Activated T-cell treated with anti-CD3 and anti-CD28 coated beads for 48 hours (primary cell): Measurements from ENCODE around the gene DDX50.
"Not testable (repeated sequence)": the region's sequence is repeated elsewhere in the genome, so short reads cannot be mapped to it uniquely, and the experiment has no call there.

ENCODE experiments used
- DNase-seq: peaks from one replicate; pipeline ENCODE4 v3.0.0-alpha.2; 2020; ENCODE audit warnings: low read depth

Gene DDX50

DNA sequence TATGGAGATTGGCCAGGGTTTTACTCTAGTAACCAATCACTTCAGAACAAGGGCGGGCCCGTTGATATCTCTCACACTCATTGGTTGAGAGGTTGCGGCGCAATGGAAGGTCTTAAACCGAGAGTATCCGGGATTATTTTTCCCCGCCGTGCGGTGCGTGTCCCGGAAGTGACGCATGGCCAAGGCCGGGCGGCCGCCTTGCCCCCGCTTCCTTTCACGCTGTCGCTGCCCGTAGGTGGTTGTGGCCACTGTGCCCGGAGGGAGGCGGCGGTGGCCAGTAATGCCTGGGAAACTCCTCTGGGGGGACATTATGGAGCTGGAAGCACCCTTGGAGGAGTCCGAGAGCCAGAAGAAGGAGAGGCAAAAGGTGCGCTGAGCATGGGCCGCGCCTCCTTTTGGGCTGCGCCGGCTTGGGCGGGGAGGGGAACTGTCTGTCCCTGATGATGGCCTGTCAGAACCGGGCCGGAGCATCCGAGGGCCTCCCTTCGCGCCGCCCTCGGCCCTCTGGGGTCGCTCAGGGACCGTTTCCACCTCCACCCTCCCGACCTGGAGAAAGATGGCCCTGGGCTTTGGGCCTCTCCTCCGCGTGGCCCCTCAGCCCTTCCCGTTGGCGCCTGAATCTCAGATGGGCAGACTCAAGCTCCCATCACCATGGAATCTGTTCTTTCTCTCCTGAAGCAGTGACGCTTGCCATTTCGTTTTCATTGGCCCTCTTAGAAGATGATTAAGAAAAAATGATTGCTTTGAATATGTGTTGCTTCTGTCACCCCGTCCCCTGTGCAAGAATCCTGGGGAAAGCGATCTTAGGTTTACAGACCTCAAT lies at the start of gene DDX50:
Gene DDX50, plus strand, starts transcription at position 211 of the 823 bp plus-strand sequence. Its CDS starts 70 bp downstream, at position 281.
- peak; percentile 94 for DNase-seq

DNA sequence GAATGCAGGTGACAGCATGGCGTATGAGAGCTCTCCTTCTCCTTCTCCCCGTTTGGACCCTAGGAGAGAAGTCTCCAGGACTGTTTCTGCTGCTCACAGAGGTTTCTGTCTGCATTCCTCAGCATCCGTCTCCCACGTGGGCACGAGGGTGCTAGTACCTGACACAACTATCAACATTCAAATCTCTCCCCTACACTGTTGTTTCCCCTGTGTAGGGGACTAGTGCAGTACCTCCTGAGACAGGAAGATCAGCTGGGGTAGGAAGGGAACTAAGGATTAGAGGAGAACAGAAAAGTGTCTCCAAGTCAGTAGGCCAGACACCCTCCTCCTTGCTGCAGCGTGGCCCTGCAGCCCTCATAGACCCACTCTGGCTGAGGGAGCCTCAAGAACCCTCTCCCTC lies 44.8 kb upstream of the DDX50 start:
- DNase-seq: no peak

- DNase-seq: no peak
These were observed 44.1 kb upstream of the DDX50 start for GRCh38 chr10:68857005-68857404.

- DNase-seq: no peak
These were observed 39.9 kb upstream of the DDX50 start for GRCh38 chr10:68861253-68861652.

- no peak for DNase-seq
These were observed 36.5 kb upstream of the DDX50 start for GRCh38 chr10:68864611-68865010.

DNA sequence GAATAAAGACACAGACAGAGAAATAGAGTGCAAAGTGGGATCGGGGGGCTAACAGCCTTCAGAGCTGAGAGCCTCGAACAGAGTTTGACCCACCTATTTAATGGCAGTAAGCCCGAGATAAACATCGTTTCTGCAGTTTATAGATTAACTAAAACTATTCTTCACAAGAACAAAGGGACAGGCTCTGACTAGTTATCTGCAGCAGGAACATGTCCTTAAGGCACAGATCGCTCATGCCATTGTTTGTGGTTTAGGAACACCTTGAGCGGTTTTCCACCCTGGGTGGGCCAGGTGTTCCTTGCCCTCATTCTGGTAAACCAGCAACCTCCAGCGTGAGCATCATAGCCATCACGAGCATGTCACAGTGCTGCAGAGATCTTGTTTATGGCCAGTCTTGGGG lies 32.9 kb upstream of the DDX50 start:
- not testable (repeated sequence) for DNase-seq

DNA sequence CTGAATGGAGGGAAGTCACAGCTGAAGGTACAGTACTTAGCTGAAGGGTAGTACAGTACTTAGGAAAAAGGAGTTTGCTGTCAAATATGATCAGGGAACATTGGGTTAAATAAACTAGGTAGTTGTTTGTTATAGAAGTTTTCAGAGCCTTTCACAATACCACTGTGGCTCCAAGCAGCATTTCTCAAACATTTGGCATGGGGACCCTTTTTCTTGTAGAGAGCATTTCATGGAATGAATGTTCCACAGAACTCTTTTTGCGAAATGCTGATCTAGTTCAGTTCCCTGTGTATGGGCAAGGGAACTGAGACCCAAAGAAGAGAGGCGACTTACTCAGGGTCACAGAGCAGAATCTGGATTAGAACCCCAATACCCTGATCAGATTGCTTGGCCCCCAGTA lies 31.5 kb upstream of the DDX50 start:
- no peak for DNase-seq

DNA sequence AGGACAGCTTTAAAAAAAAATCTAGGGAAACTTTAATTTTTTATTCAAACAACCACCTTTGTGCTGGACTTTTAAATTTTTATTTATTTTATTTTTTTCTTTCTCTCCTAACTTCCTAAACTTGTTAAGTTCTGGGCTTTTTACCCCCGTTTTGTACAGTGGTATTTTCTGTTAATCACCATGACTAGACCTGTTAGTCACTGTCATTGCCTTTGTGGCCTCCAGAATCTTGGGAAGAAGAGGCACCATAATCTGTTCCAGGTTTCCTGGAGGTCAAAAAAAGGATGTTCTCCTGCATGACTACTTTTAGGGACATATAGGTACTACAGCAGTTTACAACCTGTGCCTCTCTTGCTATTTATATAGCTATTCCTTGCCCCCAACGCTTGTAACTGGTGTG lies 31.1 kb upstream of the DDX50 start:
- no peak for DNase-seq

DNA sequence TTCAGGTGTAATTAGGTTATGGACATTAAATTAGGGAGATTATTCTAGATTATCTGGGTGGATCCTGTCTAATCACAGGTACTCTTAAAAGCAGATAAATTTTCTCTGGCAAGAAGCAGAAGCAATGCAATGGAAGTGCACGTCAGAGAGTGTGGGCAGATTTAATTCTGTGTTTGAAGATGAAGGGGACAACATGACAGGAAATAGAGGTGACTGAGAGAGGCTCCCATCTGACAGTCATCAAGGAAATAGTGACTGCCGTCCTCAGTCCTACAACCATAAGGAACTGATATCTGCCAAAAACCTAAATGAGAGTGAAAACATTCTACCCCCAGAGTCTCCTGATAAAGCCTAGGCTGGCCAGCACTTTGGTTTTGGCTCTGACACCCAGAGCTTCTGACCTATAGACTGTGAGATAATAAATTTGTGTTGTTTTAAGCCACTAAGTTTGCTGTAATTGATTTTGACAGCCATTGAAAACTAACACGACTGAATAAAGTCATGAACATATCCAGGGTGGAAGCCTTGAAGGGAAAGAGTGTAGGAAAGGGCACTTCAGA lies 30.5 kb upstream of the DDX50 start:
- DNase-seq: no peak

GRCh38 chr10:68871105-68871711 lies 29.9 kb upstream of the DDX50 start:
- no peak for DNase-seq

DNA sequence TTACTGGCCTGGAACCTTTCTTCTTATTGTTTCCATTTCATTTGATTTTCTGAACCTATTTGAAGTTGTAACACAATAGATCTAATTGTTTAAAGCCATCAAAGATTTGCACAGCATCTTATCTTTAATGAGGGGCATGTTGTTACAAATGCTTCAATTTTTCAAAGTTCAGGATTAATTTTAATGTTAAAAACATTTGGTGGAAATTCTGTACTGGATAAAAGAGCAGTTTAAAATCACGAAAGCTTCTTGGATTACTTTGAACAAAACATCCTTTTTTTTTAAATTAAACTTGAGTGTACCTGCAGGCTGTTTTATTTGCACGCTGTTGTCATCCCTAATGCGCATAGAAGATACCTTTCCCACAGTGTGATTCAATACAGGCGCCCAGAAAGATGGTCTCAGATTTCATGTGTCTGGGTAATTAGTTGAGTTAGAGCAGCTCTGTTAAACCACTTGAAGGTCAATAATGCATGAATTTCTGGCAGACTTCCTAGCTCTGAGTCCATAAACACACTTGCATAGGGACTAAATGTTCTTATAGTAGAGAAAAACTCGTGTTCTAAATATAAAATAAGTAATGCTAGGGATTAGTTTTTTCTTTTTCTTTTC lies 29.3 kb upstream of the DDX50 start:
- DNase-seq: no peak

- DNase-seq: no peak
These were observed 24.6 kb upstream of the DDX50 start for GRCh38 chr10:68876246-68877138.

GRCh38 chr10:68877482-68878110 lies 23.5 kb upstream of the DDX50 start:
- no peak for DNase-seq

GRCh38 chr10:68878496-68878895 lies 22.6 kb upstream of the DDX50 start:
- DNase-seq: no peak

GRCh38 chr10:68879628-68880027 lies 21.5 kb upstream of the DDX50 start:
- no peak for DNase-seq

GRCh38 chr10:68880181-68880580 lies 20.9 kb upstream of the DDX50 start:
- DNase-seq: no peak

GRCh38 chr10:68895041-68895440 lies 6.1 kb upstream of the DDX50 start:
- DNase-seq: no peak

DNA sequence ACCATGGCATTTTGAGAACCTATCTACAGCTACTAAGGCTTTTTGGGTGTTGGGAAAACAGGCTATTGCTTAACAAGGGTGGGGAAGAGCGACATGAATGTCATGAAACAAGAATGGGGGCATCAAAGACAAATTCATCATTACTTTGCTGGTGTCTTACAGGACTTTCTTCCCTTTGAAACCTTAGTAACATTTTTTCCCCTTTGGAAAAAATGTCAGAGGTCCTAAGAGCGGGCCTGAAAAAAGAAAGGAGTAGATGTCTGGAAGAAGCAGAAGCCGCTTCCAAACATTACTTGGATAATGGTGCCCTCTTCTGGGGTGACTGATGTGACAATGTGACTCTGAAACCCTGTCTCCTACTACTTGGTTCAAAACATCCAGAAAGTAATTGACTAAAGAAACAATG lies 3.8 kb upstream of the DDX50 start:
- DNase-seq: peak; percentile 12

DNA sequence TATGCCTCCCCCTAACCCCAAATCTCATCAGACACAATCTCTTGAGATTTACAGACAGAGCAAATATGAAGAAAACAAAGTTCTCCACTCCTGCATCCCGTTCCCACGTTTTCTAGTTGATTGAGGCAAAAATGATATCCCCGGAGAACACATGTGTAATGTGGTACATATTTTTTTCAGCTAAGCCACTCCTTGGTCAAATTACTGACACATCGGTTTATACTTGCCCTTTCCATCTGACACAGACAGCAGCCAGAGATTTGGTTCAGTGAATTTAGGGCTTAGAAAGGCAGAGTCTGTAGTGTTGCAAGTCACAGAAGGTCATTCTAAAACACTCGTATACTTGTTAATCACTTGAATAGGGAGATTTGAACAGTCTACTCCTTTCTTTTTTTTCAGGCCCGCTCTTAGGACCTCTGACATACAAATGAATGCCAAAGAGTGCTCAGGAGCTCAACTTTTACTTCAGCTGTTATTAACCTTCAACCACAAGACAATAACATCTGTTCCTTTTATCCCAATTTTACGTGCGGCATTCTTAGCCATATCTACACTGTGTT lies 1.8 kb upstream of the DDX50 start:
- no peak for DNase-seq

- DNase-seq: peak; percentile 67
These were observed 549 bp upstream of the DDX50 start for GRCh38 chr10:68900427-68901104.
